SIG-M5 treated with dmso at 0.1 percent for 504 hours (cell line): ENCODE results near the gene POU6F2.

Experiments used
- DNase-seq: peaks from one replicate; lab custom pipeline; 2025; ENCODE audit not compliant: unreplicated experiment; lab: John Stamatoyannopoulos, UW

The POU6F2 gene

DNA sequence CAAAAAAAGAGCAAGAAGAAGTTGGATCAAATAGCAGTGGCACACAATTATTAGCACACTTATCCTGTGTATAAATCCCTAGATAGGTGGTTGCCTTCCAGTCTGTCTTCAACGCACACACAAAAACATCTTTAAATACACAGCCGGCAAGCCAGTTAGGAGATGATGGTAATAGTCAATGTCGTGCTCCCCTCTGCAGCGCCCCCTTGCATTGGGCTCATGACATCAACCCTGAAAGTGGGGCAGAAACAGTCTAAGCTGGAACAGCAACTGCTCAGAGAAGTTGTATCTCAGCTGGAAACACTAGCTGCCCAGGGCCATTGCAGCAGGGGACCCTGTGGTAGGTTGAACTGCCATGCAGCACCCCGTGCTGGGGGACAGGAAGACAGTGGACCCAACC, 409.0 kb downstream of the POU6F2 start:
- DNase-seq, result no peak

DNA sequence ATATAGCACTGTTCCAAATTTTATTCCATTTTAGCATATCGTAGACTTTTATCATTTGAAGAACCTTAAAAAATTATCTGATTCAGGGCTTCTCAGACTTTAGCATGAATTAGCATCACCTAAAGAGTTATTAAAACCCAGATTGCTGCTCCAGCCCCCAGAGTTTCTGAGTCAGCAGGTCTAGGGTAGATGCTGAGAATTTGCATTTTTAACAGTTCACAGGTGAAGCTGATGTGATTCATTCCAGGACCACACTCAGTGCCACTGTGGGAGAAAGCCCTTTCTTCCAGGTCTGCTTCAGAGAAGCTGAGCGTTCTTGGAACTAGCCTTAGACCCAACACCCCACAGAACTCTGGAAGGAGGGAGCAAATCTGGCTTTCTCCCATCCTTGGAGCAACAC, 414.4 kb downstream of the POU6F2 start:
- DNase-seq, result no peak

DNA sequence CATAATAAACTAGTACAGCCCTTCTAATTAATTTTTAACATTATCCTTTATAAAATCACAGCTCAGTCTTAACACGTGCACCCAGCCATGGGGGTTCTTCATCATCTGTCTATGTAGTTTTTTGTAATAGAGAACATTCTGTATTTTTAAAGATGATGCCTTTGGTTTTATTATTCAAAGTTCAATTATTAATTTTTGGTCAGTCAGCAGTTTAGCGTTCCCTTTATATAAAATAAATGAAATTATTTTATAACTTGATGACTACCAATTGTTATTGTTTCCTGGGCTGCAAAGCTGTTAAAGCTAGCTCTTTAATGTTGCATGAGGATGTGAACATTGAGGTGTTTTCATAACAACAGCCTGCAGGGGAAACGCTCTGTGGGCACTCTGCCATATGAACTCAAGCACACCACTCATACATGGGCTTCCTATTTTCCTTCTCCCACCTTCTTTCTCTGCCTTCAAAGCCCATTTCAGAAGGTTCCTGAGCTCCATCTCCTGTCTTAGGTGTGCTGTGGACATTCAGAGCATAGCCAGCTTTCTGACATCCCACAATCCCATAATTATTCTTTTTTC, 416.5 kb downstream of the POU6F2 start:
- DNase-seq, result no peak

DNA sequence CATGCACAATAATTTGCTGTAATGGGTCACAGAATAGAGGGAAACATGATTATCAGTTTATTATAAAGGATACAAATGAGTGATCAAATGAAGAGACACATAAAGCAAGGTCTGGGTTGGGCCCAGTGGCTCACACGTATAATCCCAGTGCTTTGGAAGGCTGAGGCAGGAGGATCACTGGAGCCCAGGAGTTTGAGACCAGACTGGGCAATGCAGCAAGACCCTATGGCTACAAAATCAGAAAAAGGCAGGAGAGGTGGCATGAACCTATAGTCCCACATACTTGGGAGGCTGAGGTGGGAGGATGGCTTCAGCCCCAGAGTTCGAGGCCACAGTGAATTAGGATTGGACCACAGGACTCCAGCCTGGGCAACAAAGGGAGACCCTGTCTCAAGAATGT, 421.7 kb downstream of the POU6F2 start:
- DNase-seq, result no peak

DNA sequence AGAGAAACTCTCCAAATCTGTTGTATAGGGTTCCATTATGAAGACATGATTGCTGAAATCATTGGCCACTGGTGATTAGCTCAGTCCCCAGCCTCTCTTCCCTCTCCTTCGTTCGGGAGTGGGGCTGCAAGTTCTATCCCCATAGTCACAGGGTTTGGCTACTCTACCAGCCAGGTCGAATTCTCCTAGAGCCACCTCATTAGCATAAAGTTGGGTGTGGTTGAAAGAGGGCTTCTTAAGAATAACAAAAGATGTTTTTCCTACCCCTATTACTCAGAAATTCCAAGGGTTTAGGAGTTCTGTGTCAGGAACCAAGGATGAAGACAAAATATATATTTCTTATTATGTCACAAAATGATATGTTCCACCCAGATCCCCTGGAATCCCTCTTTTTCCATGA, 422.3 kb downstream of the POU6F2 start:
- no peak for DNase-seq

DNA sequence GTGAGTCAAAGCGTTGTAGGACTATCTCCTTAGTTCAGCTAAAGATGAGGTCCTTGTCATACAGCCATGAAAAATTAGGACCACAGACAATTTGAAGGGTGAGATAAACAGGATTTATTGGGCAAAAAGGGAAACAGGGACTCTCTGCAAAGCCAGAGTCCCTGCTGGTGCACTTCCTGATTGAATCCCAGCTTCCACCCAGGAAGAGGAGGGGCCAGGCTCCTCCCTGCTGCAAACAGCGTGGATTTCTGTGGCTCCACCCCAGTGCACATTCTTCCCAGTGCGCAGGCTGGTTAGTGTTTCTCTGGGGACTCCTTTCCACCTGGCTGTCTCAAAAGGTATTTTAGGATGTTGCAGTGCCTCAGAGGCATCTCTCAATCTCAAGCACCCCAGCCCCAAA, 423.1 kb downstream of the POU6F2 start:
- no peak for DNase-seq

DNA sequence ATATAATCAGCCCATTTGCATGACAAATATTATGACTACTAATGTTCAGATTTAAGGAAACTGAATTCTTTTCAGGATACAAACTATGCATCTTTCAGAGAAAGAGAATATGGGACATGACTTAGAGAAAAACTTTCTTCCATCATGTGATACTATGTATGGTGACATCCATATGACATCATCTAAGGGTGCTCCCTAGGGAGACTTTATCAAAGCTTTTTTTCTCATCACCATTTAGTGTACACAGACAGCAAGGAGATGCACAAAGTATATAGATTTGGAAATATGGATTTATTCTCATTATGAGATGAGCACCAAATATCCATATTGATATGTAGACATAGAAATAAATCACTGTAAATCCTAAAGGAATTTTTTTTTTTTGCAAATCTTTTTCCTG, 424.3 kb downstream of the POU6F2 start:
- DNase-seq, result no peak

DNA sequence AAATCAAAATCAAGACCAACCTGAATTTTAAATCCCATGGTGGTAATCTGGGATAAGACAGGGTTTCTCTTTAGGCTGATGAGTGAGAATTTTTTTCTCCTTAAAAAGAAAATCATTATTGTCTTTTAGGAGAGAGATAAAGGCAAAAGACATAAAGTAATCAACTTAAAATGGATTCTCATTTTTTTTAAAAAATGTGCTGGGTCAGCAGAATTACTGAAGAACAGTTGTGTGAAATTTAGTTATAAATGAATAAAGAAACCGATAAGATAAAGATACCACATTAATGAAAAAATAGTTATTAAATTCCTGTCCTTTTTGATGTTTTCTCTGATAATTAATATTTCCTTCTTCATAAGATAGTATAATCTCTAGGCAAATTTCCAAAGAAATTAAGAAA, 427.2 kb downstream of the POU6F2 start:
- no peak for DNase-seq

DNA sequence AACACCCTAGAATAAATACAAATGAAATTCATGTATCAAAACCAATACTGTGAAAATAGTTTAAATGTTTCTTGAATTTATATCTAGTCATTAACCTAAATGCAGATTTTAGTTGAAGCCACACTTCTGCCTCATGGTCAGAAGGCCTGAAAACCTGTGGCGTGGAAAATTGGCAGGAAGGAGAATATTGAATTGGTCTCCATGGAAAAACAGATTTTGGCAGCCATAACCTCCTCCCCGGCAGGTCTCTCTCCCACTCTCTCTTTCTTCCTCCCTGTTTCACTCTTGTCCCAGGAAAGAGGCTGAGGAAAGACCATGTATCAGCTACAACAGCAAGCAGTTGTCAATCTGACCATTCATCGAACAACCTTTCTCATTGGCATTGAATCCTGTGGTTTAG, 427.9 kb downstream of the POU6F2 start:
- DNase-seq, result no peak

DNA sequence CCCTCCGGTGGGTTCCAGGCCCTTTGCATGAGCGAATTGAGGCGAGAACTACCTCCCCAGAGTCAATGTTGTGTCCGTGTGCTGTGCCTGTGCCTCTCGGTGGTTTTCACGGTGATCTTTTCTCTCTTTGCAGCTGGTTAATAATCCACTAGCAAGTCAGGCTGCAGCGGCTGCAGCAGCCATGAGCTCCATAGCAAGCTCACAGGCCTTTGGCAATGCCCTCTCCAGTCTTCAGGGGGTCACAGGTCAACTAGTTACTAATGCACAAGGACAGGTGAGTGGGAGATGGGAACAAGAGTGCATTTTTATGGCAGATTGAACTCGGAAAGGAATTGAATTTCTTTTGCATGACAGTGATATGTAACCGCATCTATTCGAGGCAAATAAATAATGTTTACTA, 428.8 kb downstream of the POU6F2 start:
- DNase-seq, result no peak

DNA sequence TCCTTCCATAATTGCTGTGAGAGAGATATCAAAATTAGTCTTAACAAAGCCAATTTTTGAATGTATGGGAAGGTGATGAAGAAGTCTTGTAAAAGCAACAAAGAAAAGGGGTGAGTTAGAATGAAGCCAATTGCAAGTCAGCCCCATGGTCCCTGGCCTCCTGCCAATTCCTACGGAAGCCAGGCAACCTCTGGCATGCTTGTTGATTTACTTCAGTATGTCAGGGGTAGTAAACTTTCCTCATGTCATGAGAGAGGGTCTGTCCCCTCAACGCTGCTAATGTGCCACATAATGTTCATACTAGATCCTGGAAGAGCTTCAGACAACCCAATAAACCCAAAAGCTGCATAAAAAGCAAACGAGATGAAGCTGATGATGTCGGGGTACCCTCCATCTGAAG, 429.4 kb downstream of the POU6F2 start:
- no peak for DNase-seq

DNA sequence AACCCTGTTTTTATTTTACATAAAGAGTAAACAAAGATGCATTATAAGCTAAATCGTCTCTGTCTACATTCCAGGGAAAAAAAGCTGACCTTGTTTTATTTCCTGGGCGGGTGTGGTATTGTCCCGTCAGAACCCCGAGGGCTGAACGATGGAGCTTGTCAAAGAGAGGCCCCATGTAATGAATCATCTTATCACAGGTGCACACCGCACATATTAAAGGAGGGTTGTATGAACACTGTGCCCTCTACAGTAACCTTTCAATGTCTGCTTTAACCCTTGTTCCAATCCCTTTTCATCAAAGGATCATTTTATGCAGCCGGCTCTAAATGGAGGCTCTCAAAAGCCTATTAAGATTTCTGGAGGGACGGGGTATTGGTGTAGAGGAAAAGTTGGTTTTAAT, 430.0 kb downstream of the POU6F2 start:
- no peak for DNase-seq

DNA sequence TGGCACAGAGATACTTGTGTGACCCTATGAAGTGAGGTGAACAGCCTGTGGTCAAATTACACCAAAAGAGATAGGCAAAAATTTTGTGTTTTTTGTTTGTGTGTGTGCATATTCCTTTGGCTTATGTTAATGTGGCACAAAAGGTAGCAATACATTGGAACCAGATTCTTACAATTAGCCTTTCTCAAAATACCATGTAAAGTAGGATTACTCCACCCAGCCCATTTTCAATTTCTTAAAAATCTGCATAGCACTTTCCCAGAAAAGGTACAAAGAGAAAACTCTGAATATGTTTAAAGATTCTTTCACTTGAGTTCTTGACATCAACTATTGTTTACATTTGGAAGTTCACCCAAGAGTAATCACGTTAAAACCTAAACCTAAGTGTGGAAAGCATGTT, 431.2 kb downstream of the POU6F2 start:
- no peak for DNase-seq

DNA sequence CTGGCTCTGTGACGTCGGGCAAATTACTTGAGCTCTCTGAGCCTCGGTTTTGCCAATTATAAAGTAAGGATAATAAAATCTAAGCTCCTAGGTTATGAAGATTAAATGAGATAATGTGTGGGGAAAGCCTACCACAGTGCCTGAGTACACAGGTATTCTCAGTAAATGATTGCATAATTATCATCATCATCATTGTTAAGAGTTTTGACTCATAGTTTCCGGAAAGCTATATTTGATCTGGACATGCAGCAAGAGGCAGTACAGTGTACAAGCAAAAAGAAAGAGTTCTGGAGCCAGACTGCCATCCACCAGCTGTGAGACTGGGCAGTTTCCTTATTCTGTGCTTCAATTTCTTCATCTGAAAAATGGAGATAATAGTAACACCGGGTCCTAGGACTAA, 432.9 kb downstream of the POU6F2 start:
- no peak for DNase-seq

DNA sequence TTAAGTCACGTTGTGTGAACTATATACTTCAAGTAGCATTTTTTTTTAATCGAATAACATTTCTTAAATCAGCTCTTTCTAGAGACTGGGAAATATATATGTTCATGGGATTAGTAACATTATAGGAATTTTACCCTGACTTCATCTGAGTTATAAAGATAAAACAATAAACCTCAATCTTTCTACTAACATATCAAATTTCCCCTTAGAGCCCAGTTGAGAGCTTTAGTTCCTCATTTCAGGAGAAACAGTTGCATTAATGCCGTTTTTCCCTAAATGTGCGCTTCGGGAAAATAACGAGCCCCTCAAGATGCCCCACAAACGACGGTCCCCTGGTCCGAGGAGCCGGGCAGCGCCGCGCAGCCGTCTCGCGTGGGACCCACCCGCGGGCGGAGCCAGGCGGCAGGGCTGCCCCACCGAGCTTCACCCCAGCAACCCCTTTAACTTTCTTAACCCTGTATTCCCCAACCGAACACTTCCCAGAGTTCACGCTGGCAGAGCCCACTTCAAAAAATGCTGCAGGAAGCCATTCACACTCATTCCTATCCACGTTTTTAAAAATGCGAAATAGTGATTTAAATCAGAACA, 436.0 kb downstream of the POU6F2 start:
- DNase-seq, result no peak

DNA sequence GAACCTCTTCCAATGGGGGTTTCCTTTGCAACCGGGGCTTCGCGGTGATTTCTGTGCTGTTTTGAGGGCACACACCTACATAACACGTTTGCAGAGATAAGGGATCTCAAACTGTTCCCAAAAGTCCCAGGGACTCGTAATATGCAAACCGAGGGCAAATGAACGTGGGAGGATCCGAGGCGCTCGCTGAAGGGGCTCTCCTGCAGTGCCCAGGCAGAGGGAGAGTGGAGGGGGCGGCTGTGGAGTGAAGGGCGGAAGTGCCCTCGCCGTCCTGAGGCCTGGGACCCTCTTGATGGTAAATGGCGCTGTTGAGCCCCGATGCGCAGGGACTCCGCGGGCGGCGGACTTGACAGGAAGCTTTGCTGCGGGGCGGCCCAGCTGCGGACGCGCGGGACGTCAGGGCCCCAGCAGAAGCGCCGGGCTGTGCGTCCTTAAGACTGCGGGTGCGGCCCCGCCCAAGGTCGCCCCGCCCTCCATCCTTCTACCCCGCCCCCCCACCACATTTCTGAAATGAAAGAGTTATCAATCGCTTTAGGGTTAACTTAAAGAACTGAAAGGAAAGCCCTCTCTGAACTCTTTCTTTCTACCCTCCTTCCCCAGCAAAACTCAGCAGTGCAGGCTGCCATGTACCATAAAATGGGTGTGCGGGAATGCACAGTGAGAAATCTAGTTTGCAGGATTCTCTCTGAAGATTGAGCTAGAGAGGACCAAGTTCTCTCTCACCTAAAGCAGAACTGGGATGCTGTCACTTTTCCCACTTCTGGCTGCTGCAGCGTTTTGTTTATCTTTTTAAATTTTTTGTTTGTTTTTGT, 436.7 kb downstream of the POU6F2 start:
- DNase-seq, result no peak

DNA sequence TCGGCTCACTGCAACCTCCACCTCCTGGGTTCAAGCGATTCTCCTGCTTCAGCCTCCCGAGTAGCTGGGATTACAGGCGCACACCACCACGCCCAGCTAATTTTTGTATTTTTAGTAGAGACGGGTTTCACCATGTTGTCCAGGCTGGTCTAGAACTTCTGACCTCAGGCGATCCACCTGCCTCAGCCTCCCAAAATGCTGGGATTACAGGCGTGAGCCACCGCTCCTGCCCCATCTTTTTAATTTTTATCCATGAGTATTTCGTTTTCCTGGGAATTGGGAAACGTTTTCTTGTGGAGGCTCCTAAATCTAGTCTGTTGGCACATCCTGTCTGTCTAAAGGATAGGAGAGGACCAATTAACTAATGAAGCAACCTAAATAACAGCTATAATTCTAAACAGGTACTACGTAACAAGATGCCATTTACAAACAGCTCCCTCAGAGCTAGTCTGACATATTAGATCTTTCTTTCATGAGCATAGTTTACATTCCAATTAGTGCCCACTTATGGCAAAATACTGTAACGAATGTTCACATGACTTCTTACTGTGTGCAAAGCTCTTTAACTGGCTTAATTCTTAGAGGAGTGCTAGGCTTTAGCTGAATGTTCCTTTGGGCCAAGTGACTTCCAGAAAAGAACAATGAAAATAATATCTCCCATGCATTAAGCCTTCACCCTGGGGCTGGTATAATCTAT, 437.5 kb downstream of the POU6F2 start:
- no peak for DNase-seq

DNA sequence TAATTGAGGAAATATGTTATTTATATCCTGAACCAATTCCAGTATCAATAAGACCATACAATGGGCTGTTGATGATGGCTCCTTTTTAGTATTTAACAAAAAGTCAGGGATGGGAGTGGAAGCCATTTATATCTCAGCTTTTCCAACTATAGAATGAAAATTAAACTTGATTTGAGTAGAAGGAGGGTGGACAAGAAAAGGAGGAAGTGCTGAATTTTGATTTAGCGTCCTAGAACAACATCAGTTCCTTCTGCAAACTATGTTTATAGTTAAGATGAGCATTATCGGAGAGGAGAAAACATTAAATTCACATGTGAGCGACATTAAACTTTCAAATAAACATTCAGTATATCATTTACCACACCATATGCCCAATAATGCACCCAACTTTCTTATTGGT, 439.2 kb downstream of the POU6F2 start:
- DNase-seq, result no peak

DNA sequence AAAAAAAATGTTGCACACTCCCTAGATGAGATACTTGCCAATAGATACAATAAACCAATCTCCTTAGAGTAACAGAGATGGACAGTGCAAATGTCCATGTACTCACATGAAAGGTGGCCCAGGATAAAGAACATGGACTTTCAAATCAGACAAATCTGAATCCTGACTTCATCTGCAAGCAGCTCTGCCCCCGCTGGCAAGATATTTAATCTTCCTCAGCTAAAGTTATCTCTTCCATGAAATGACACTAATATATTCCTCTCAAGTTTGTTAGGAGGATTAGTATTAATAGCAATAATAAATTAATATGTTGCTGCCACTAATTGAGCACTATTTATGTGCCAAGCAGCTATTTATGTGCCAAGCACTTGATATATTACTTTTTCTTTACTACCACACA, 439.9 kb downstream of the POU6F2 start:
- no peak for DNase-seq

DNA sequence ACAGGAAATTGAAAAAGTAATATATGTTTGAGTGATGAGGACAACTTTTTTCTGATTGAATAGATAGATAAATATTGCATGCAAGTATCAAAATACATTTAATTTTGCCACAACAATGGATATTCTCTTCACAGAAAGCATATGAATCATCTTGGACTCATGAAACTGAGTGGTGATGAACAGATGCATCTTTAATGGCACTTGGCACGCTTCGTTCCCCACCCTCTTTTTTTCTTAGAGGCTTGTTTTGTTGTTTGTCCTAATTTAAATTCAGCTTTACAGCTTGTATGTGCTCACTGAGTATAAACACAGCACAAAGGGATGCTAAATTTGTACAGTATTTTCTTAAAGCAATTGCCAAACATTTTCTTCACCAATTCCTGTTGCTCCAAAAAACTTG, 443.5 kb downstream of the POU6F2 start:
- DNase-seq, result no peak

DNA sequence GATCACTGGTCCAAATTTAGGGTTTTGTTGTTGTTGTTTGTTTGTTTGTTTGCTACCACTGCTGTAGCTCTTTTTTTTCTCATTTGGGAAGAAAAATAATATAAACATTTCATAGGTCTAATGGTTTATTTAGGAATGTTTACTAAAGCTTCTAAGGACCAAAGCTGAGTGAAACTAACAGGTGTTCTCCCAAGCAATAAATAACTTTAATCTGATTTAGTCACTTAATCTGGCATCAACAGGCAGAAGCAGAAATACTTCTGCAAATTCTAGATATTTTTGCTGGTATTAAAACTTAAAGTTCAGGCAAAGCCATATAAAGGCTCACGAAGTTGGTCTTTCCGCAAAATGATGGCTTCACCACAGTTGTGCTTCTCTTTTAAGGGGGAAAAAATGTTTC, 444.0 kb downstream of the POU6F2 start:
- DNase-seq, result no peak

DNA sequence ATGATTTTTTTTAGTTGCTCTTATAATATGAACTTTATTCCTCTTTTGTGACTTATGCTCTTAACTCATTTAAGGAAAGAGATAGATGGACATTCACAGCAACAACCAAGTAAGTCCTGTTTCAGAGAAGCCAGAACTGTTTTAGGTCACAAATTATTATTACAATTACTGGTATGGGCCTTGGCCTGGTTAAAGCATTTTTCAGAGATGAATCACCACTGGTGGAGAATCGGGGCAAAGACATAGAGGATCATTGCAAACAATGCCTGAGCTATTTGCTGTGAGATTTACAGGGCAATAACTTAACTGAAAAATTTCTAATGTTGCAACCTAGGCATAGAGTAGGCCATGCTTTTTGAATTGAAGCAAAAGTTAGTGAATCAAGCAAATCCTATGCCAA, 450.5 kb downstream of the POU6F2 start:
- DNase-seq, result no peak
